GM18502 (cell line): ENCODE data around the gene RFPL4AL1.

ENCODE experiments used
- ATAC-seq: cut with Tn5 transposase; IDR thresholded peaks from one replicate; pipeline ENCODE4 v1.9.1; 2021; ENCODE audit warnings: mild to moderate bottlenecking; ENCODE audit not compliant: unreplicated experiment, poor library complexity

Gene RFPL4AL1

DNA sequence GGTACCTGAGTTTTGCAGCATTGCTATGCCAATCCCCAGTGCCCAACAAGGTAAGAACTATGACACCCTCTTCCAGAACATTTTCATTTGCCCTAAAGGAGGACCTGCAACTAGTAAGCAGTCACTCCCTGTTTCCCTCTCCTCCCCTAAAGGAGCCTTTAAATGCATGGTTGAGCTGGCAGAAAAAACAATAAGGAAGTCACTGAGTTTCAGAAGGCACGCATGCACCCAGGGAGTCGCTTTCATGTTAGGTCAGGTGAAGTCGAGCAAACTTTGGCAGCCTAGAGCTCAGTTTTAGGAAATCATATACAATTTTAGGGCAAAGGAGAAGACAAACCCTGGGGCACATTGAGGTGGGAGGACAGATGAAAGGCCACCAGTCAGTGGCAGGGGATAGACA lies 51.1 kb downstream of the RFPL4AL1 start:
- ATAC-seq, result peak; percentile 39
